K562 (cell line): ENCODE data around the gene POLR2C. TPM values are rescaled to one million over a fixed set of nuclear protein-coding genes. Genes with fewer than 3 reads are reported as not detected.

Experiments used
- ATAC-seq: fragments of 200-7000 bp; cut with Tn5 transposase; 3 replicates; pipeline ENCODE4 v1.9.1; 2020; ENCODE audit warnings: moderate library complexity
- BruUV-seq: library from RNA; stranded (reverse); fragments of 400-500 nt; replicated peaks from 2 replicates; lab custom pipeline; 2021; lab: Mats Ljungman, UMichigan
- CTCF ChIA-PET: fragments of 300-600 bp; formaldehyde crosslinking; extraction: SDS; loops from one replicate; lab custom pipeline; 2021; ENCODE audit warnings: low intra/inter-chr PET ratio; lab: Yijun Ruan, JAX
- POLR2A ChIA-PET: fragments of 300-600, 350-650 bp; sonication (Branson Sonifier 250); formaldehyde crosslinking; extraction: SDS; loops from one replicate; lab custom pipeline; 2021; ENCODE audit warnings: antibody characterized with exemption, inconsistent platforms; lab: Yijun Ruan, JAX
- DNase-seq, 4 experiments: peaks; one replicate each; pipeline versions ENCODE4 v3.0.0 to v3.0.0-alpha.2; 2011 to 2018; ENCODE audit warnings: low spot score in 3 of 4, mixed read lengths in 3 of 4; ENCODE audit errors: extremely low read depth in 1 of 4
- FAIRE-seq: peaks from 2 replicates; lab custom pipeline; 2011; peaks lifted over from hg19 to GRCh38; lab: Jason Lieb, UNC
- H2AFZ ChIP-seq: 2 replicates; pipeline ENCODE4 v1.6.0; 2011; ENCODE audit warnings: low read depth, low read length, control low read depth, inconsistent platforms
- H3K27ac ChIP-seq: fragments of 200-600 bp; 3 replicates; pipeline ENCODE4 v1.8.0; 2011; ENCODE audit warnings: low read depth, mild to moderate bottlenecking, control low read depth, inconsistent platforms, low read length, moderate library complexity, mixed read lengths; ENCODE audit errors: extremely low read depth
- H3K27me3 ChIP-seq, 2 experiments: fragments of 300-600 bp in 1 of 2; 2 replicates in 1 of 2; 3 replicates in 1 of 2; pipeline versions ENCODE4 v1.6.0 to v1.8.0; 2011; ENCODE audit warnings: inconsistent platforms in 2 of 2, low read length in 2 of 2, mild to moderate bottlenecking in 1 of 2, mixed read lengths in 1 of 2, moderate library complexity in 1 of 2; ENCODE audit not compliant: control insufficient read depth in 2 of 2, insufficient read depth in 2 of 2
- H3K36me3 ChIP-seq: fragments of 300-600 bp; 3 replicates; pipeline ENCODE4 v1.8.0; 2011; ENCODE audit warnings: mild to moderate bottlenecking, low read length, inconsistent platforms; ENCODE audit not compliant: control insufficient read depth, insufficient read depth
- H3K4me1 ChIP-seq, 2 experiments: fragments of 200-600 bp in 1 of 2; replicated peaks in 1 of 2; 2 replicates in 1 of 2; 3 replicates in 1 of 2; pipeline versions ENCODE4 v1.5.1 to v1.8.0; 2011; ENCODE audit warnings: inconsistent platforms in 2 of 2, low read length in 2 of 2, mild to moderate bottlenecking in 1 of 2, mixed read lengths in 1 of 2, moderate library complexity in 1 of 2; ENCODE audit not compliant: control insufficient read depth in 2 of 2, insufficient read depth in 2 of 2
- H3K4me2 ChIP-seq: 2 replicates; pipeline ENCODE4 v1.6.1; 2011; ENCODE audit warnings: low read length, control low read depth, inconsistent platforms, mixed read lengths; ENCODE audit not compliant: insufficient read depth
- H3K4me3 ChIP-seq: fragments of 200-600 bp; sonication (generic), shearing (Covaris generic); 2 replicates; pipeline ENCODE4 v1.5.1; 2016; ENCODE audit warnings: control low read depth, inconsistent platforms
- H3K79me2 ChIP-seq: fragments of 200-600 bp; 3 replicates; pipeline ENCODE4 v1.8.0; 2011; ENCODE audit warnings: low read length, inconsistent platforms; ENCODE audit not compliant: control insufficient read depth, insufficient read depth
- H3K9ac ChIP-seq, 2 experiments: 2 replicates each; pipeline versions ENCODE4 v1.6.0 to v1.6.1; 2011; ENCODE audit warnings: low read depth in 2 of 2, low read length in 2 of 2, control low read depth in 1 of 2, inconsistent platforms in 1 of 2, mild to moderate bottlenecking in 1 of 2, mixed read lengths in 1 of 2; ENCODE audit not compliant: insufficient read depth in 1 of 2
- H3K9me1 ChIP-seq: one replicate; pipeline ENCODE4 v1.6.0; 2011; ENCODE audit warnings: inconsistent platforms, mild to moderate bottlenecking, low read length, moderate library complexity; ENCODE audit not compliant: control insufficient read depth, insufficient read depth
- H3K9me3 ChIP-seq: replicated peaks from 2 replicates; pipeline ENCODE4 v1.5.1; 2011; ENCODE audit warnings: low read depth, low read length, inconsistent platforms; ENCODE audit not compliant: control insufficient read depth, insufficient read depth
- H4K20me1 ChIP-seq: replicated peaks from 2 replicates; pipeline ENCODE4 v1.6.1; 2011; ENCODE audit warnings: low read length, inconsistent platforms, mixed read lengths; ENCODE audit not compliant: control insufficient read depth, insufficient read depth
- CBFA2T2 ChIP-seq: fragments of 450-650 bp; conservative IDR thresholded peaks from 2 replicates; pipeline ENCODE4 v1.6.1; 2017; ENCODE audit warnings: mild to moderate bottlenecking
- CHAMP1 ChIP-seq: fragments of 450-650 bp; IDR thresholded peaks from 2 replicates; pipeline ENCODE4 v1.6.1; 2016; ENCODE audit warnings: mild to moderate bottlenecking
- ESRRA ChIP-seq: fragments of 450-650 bp; IDR thresholded peaks from 2 replicates; pipeline ENCODE4 v1.6.1; 2014; ENCODE audit warnings: low read depth, mild to moderate bottlenecking, moderate library complexity, borderline replicate concordance
- ETV5 ChIP-seq: sonication (generic); formaldehyde crosslinking; IDR thresholded peaks from 2 replicates; pipeline ENCODE4 v1.4.0; 2020; ENCODE audit warnings: low read depth, mild to moderate bottlenecking, missing genetic modification reagents
- FIP1L1 ChIP-seq: fragments of 200-400 bp; formaldehyde crosslinking; IDR thresholded peaks from 2 replicates; pipeline ENCODE4 v1.6.1; 2018; ENCODE audit warnings: mild to moderate bottlenecking, low read depth, low read length; ENCODE audit not compliant: poor library complexity, severe bottlenecking
- FOS ChIP-seq: IDR thresholded peaks from 3 replicates; pipeline ENCODE4 v1.6.1; 2011; ENCODE audit not compliant: insufficient read length; ENCODE audit errors: extremely low read depth
- GTF2E2 ChIP-seq: fragments of 200-800 bp; sonication (Bioruptor generic); IDR thresholded peaks from 2 replicates; pipeline ENCODE4 v1.6.1; 2016; ENCODE audit warnings: missing genetic modification characterization, missing compliant biosample characterization
- SUPT5H ChIP-seq: fragments of 450-650 bp; IDR thresholded peaks from 2 replicates; pipeline ENCODE4 v1.6.1; 2016
- ZBTB1 ChIP-seq: sonication (generic); formaldehyde crosslinking; IDR thresholded peaks from 2 replicates; pipeline ENCODE4 v1.8.1; 2023; ENCODE audit warnings: missing genetic modification reagents, low read depth, mild to moderate bottlenecking, borderline replicate concordance
- ZC3H11A ChIP-seq: IDR thresholded peaks from 2 replicates; pipeline ENCODE4 v1.6.1; 2012; ENCODE audit warnings: low read depth, low read length, improper control_type of control experiment
- ZFX ChIP-seq: sonication (generic); formaldehyde crosslinking; IDR thresholded peaks from 2 replicates; pipeline ENCODE4 v1.8.0; 2022; ENCODE audit warnings: mild to moderate bottlenecking, missing genetic modification reagents, moderate library complexity
- WGBS: fragments of 100-300 bp; shearing (Covaris generic); methylation state at CpG from one replicate; pipeline ENCODE4 v1.1.6; 2016; ENCODE audit warnings: low coverage, mixed read lengths; ENCODE audit not compliant: insufficient coverage; ENCODE audit errors: missing lambda C conversion rate; 5-methylcytosine and 5-hydroxymethylcytosine counted together
- in situ Hi-C: fragments of 300-500 bp; cut with MboI; formaldehyde crosslinking; loops from 4 replicates; pipeline ENCODE4 v1.15.0; 2018; ENCODE audit warnings: inconsistent platforms, mixed read lengths
- intact Hi-C: fragments of 100-400 bp; cut with micrococcal nuclease; formaldehyde crosslinking; loops from 2 replicates; pipeline ENCODE4 v1.14.2; 2022
- polyA plus RNA-seq, 8 experiments: library from polyadenylated mRNA; depleted of rRNA in 4 of 8; stranded (reverse) in 5 of 8; unstranded in 3 of 8; fragments of >200 nt; fragmentation: Nextera tagmentation in 2 of 8; fragmentation: Illumina TruSeq in 1 of 8; extraction: Ambion mirVana in 2 of 8; extraction: Trizol in 1 of 8; gene quantifications; 2 replicates each; pipeline versions ENCODE4 v1.2.1 to v1.2.3, GENCODE V29; 2011 to 2014; ENCODE audit warnings: inconsistent platforms in 1 of 8, missing spikeins in 1 of 8
- total RNA-seq, 7 experiments: library from RNA; depleted of rRNA in 6 of 7; stranded (reverse); fragments of >200 nt in 6 of 7; fragmentation: Illumina TruSeq in 2 of 7; extraction: Trizol in 2 of 7; gene quantifications; 2 replicates each; pipeline versions ENCODE4 v1.2.1 to v1.2.3, GENCODE V29; 2011 to 2021; ENCODE audit warnings: low replicate concordance in 1 of 7

POLR2C gene
- total and polyA plus RNA-seq, 9 of the 15 experiments (the other 6 are each of a cell fraction or from before 2014, with no cell fraction given), result 70.3 to 163 (median 92.3) TPM

- peaks cover 3 to 4% of the 10 kb centered on the region in 2 experiments; a peak in 3 of 5 replicates for H3K4me1 ChIP-seq
- H3K9me1 ChIP-seq, result no peaks in the 10 kb centered on the region
- no peak overlapping the region for H3K27ac ChIP-seq
- no peak for TF ChIP-seq ZFX (CRISPR knock-in tag)
- TF ChIP-seq ETV5 (CRISPR knock-in tag), result no peak
- no peak overlapping the region for H3K4me3 ChIP-seq
- H3K9ac ChIP-seq, result no peak overlapping the region
- no peaks in the 10 kb centered on the region for H3K27me3 ChIP-seq
- no TSS peak for BruUV-seq
- no peaks in the 10 kb centered on the region for H4K20me1 ChIP-seq
- intact Hi-C loops (no loop called here), in situ Hi-C loops (no loop called here)
- CTCF ChIA-PET, result no interaction called here
- WGBS, result 100% methylated on average over 2 of the region's 2 CpGs
- H3K36me3 ChIP-seq, result peaks cover 82% of the 10 kb centered on the region; the same call in 2 of the 3 replicates
- ATAC-seq (no peak), FAIRE-seq (no peak), DNase-seq (no peak)
- H3K4me2 ChIP-seq, result no peak overlapping the region
- peaks cover 28% of the 10 kb centered on the region for H3K79me2 ChIP-seq
- H2AFZ ChIP-seq, result no peak overlapping the region
- POLR2A ChIA-PET, result interaction anchor here (0.7 to 0.9 kb wide), 4 partner anchors 10 to 53 kb away, joined by 3 to 4 read pairs (median 3); partner anchors contain the start of genes CIAPIN1 and COQ9
- H3K9me3 ChIP-seq, result no peaks in the 10 kb centered on the region
Measured at GRCh38 chr16:57464523-57464922, 2.0 kb downstream of the POLR2C start.

- DNase-seq (no peak), FAIRE-seq (no peak), ATAC-seq (no peak)
- TF ChIP-seq ZC3H11A (no peak), ZBTB1 (no peak), FIP1L1 (no peak), CHAMP1 (no peak), FOS (no peak), ESRRA (no peak), SUPT5H (no peak), GTF2E2 (tag) (no peak), CBFA2T2 (no peak)
- peaks cover 20% of the 10 kb centered on the region for H3K79me2 ChIP-seq
- peaks cover 95% of the 10 kb centered on the region for H3K36me3 ChIP-seq
- ChIA-PET CTCF (no interaction called here), POLR2A (interaction anchor here (0.7 to 0.8 kb wide), 2 partner anchors 11 to 170 kb away, joined by 3 read pairs; no protein-coding TSS in a partner anchor)
- in situ Hi-C loops, result no loop called here
- H3K9me3 ChIP-seq, result no peaks in the 10 kb centered on the region
- H4K20me1 ChIP-seq, result 0 out of 2 replicates have a peak, but pooled peaks cover 4% of the 10 kb centered on the region
- H3K9ac ChIP-seq, result no peak overlapping the region
- H3K4me2 ChIP-seq, result no peak overlapping the region
- no peaks in the 10 kb centered on the region for H3K27me3 ChIP-seq
- H3K4me3 ChIP-seq, result no peak overlapping the region
- H3K4me1 ChIP-seq, result peaks cover 0 to 2% of the 10 kb centered on the region in 2 experiments; a peak in 3 of 5 replicates
- WGBS, result 91% methylated on average over 2 of the region's 2 CpGs
- intact Hi-C loops, result no loop called here
- no peak overlapping the region for H2AFZ ChIP-seq
- peaks cover 3% of the 10 kb centered on the region for H3K9me1 ChIP-seq
- no TSS peak for BruUV-seq
- H3K27ac ChIP-seq, result no peak overlapping the region
Measured at GRCh38 chr16:57468346-57468745, 5.9 kb downstream of the POLR2C start.
